GM18868 (cell line): ENCODE results near the gene FXN.
"Not testable (repeated sequence)": the region's sequence is repeated elsewhere in the genome, so short reads cannot be mapped to it uniquely, and the experiment has no call there.

Experiments used
- ATAC-seq: cut with Tn5 transposase; IDR thresholded peaks from one replicate; pipeline ENCODE4 v1.9.1; 2021; ENCODE audit warnings: mild to moderate bottlenecking, moderate library complexity; ENCODE audit not compliant: unreplicated experiment

The FXN gene

DNA sequence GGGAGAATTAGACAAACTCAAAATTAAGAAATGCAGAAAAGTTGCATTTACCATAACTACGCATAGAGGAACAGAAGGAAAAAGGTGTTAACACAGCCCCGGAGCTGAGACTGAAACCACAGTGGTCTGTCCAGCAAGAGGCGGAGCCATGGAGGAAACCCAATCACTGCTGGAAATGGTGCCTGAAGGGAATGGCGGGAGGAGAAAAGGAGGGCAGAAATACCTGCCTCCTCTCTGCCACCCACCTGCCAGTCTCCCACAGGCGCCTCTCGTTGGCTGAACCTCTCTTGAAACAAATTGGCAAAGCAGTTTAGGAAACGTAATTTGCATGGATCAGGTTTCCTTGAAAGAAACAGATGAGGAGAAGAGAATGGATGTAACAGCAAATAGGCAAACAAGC lies 11.9 kb upstream of the FXN start:
- ATAC-seq: no peak

DNA sequence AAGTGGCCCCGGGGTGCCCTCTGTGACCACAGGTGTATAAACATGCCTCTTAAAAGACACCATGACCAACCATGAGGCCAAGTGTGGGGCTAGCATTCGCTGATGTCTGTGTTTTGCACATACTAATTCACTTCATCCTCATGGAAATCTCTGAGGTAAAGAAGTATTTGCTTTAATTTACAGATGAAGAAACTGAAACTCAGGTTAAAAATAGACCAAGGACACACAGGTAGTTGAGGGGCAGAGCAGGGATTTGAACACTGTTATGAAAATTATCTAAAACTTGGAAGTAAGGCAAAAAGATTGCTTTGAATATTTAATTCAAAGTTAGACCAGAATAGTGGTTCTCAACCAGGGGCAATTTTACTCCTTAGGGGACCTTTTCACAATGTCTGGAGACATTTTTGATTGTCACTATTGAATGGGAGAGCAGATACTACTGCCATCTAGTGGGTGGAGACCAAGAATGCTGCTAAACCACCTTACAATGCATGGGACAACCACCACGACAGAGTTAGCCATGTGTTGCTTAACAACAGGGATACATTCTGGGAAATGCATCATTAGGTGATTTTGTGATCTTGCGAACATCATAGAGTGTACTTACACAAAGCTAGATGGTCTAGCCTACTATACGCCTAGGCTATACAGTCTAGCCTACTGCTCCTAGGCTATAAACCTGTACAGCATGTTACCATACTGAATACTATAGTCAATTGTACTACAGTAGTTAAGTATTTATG lies 8.0 kb upstream of the FXN start:
- ATAC-seq: peak; percentile 86

- no peak for ATAC-seq
Measured at GRCh38 chr9:69028754-69029153, 6.8 kb upstream of the FXN start.

- no peak for ATAC-seq
Measured at GRCh38 chr9:69029535-69029934, 6.0 kb upstream of the FXN start.

- ATAC-seq: no peak
Measured at GRCh38 chr9:69030851-69031645, 4.5 kb upstream of the FXN start.

- ATAC-seq: no peak
Measured at GRCh38 chr9:69034071-69034470, 1.5 kb upstream of the FXN start.

DNA sequence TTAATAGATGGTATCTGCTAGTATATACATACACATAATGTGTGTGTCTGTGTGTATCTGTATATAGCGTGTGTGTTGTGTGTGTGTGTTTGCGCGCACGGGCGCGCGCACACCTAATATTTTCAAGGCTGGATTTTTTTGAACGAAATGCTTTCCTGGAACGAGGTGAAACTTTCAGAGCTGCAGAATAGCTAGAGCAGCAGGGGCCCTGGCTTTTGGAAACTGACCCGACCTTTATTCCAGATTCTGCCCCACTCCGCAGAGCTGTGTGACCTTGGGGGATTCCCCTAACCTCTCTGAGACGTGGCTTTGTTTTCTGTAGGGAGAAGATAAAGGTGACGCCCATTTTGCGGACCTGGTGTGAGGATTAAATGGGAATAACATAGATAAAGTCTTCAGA lies 757 bp downstream of the FXN start:
- ATAC-seq: no peak

DNA sequence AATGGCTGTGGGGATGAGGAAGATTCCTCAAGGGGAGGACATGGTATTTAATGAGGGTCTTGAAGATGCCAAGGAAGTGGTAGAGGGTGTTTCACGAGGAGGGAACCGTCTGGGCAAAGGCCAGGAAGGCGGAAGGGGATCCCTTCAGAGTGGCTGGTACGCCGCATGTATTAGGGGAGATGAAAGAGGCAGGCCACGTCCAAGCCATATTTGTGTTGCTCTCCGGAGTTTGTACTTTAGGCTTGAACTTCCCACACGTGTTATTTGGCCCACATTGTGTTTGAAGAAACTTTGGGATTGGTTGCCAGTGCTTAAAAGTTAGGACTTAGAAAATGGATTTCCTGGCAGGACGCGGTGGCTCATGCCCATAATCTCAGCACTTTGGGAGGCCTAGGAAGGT lies 1.2 kb downstream of the FXN start:
- ATAC-seq: no peak

- no peak for ATAC-seq
Measured at GRCh38 chr9:69040646-69041045, 5.1 kb downstream of the FXN start.

DNA sequence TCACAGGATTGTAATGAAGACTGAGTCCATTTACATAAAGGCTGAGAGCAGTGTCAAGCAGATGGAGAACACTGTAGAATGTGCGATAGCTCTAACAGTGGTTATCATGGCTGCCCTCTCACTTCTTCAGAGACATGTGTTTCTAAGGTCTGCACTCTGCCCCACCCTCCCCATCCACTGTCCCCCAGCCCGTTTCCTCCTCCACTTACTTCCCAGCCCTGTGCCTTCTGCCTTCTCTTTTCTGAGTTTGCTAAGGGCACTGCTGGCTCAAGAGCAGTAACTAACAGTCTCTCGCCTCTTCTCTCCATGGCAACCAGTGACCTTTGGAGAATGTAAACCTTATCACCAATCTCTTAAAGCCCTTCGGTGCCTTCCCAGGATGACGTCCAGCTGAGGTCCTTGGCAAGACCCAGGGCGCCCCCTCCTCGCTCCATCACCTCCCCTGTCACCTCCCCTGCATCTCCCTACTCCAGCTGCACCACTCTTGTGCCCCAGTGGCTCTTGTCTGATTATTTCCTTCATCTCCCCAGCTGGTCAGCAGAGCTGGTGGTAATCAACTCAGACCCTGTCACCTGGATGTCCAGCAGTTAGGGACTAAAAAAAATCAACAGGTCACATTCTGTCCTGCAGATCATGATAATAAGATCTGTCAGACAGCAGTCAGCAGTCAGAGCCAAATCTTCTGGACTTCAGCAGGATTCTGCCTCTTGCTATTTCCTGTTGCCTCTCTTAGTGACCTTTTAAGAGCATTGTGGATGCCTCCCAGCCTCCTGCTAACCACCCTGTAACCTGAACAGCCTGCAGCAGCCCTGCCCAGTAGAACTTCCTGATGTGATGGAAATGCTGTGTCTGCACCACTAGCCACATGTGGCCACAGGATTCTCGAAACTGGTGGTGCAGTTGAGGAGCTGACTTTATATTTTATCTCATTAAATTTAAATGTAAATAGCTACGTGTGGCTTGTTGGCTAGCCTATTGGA lies 9.0 kb downstream of the FXN start:
- no peak for ATAC-seq

DNA sequence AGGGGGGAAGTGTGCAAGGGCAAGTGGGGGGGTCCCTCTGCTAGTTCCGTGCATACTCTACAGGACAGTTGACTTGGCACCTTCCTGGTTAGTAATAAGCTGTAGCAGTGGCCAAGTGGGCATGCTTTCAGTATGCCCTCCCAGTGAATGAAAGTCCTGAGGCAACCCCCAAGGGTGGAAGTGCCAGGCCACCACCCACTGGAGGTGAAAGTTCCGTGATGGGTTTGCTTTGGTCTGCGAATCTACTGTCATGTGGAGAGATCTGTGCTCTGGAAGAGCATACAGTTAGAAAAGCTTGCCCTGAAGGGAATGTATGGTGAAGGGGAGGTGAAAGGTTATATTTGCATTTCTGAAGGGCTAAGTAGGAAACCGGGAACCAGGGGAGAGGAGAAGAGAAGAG lies 10.3 kb downstream of the FXN start:
- ATAC-seq: no peak

GRCh38 chr9:69046723-69047122 lies 11.2 kb downstream of the FXN start:
- no peak for ATAC-seq

DNA sequence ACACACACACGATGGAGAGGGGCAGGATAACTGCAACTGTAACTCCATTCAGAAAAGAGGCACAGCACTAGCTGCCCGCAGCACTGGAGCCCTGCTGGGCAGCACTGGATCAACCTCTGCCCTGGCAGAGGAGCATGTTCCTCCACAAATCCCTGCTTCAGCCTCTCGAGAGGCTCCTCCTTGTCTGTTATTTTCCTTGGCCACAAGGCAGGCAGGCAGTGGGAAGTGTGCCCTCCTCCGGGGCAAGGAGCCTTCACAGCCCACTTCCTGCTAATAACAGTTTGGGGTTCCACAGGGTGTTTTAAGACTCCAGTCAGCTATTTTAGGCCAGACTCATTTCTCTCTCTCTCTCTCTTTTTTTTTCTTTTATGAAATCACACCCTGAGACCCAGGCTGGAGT lies 11.8 kb downstream of the FXN start:
- no peak for ATAC-seq

DNA sequence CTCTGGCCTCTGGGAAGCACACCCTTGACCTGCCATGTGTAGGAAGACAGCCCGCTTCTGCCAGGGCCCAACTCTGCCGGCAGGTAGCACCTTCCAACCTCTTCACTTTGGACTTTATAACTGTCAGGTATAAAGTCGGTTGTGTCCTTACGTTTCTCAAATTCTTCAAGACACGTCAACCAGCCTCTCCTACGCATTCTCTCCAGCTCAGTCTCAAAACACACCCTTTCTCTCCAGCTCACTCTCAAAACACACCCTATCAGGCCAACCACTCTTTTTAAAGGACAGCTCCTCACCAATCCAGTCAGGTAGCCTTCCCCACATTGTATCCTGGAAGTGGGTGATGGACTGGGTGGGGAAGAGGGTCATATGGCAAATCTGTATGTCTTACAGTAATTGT lies 13.5 kb downstream of the FXN start:
- no peak for ATAC-seq

DNA sequence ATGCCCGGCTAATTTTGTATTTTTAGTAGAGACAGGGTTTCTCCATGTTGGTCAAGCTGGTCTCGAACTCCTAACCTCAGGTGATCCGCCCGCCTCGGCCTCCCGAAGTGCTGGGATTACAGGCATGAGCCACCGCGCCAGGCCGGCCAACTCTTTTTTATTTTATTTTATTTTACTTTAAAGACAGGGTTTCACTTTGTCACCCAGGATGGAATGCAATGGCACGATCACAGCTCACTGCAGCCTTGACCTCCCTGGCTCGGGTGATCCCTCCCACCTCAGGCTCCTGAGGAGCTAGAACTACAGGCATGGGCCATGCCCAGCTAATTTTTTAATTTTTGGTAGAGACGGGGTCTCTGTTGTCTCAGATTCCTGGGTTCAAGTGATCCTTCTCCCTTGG lies 15.4 kb downstream of the FXN start:
- ATAC-seq: not testable (repeated sequence)

- ATAC-seq: no peak
Measured at GRCh38 chr9:69054989-69055388, 19.4 kb downstream of the FXN start.

DNA sequence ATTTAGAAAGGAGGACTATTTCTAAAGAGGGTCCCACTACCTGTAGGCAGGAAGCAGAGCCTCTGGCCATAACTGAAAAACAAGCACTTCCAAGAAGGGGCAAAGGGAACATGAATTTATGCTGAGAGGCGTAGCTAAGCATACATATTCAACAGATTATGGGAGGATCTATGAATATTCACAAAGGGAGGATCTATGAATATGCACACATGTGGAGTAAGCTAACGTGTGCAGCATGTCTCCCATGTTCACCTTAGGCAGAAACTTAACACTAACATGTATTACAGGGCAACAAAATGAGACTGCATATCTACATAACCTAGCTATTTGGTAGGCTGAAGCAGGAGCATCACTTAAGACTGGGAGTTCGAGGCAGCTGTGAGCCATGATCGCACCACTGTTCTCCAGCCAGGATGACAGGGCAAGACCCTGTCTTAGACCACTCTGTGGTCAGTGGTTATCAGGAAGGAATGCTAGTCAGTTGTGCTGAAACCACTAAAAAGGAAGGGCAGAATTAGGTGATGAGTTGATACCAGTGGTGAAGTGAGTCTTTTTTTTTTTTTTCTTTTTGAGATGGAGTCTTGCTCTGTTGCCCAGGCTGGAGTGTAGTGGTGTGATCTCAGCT lies 20.8 kb downstream of the FXN start:
- no peak for ATAC-seq

- ATAC-seq: no peak
Measured at GRCh38 chr9:69058101-69058500, 22.5 kb downstream of the FXN start.

- ATAC-seq: no peak
Measured at GRCh38 chr9:69060766-69061165, 25.2 kb downstream of the FXN start.

DNA sequence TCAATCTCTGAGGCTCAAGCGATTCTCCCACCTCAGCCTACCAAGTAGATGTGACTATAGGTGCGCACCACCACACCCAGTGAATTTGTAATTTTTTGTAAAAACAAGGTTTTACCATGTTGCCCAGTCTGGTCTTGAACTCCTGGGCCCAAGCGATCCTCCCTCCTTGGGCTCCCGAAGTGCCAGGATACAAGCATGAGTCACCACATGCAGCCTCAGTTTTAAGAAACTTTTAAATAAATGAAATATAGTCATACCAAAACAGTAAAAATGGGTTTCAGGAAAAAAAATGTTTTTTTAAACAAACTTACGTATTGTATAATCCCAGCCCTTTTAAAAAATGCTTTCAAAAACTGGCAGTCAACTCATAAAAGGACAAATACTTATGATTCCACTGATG lies 26.6 kb downstream of the FXN start:
- no peak for ATAC-seq

GRCh38 chr9:69063839-69064238 lies 28.3 kb downstream of the FXN start:
- no peak for ATAC-seq
